Activated CD4-positive, alpha-beta T cell treated with anti-CD3 and anti-CD28 coated beads for 4 hours (primary cell): ENCODE results near the gene MST1.

Experiments
- DNase-seq, 2 donors: peaks; one replicate each; pipeline ENCODE4 v3.0.0-alpha.2; 2020

The MST1 gene

GRCh38 chr3:49689046-49689907 lies at the start of gene MST1, which contains the start of gene RNF123:
TSS of gene MST1 (minus strand) at chr3:49689474. CDS start at chr3:49688691, 783 bp downstream.
TSS of gene RNF123 (plus strand) at chr3:49689557. CDS start at chr3:49691166, 1,609 bp downstream.
- peak; percentile 89 to 90 for DNase-seq

- DNase-seq, result no peak
Measured at GRCh38 chr3:49738067-49738713, 48.9 kb upstream of the MST1 start.

- DNase-seq, result no peak
Measured at GRCh38 chr3:49734752-49735151, 45.5 kb upstream of the MST1 start.

- DNase-seq, result no peak
Measured at GRCh38 chr3:49733551-49733950, 44.3 kb upstream of the MST1 start.

GRCh38 chr3:49732597-49732996 lies 43.3 kb upstream of the MST1 start:
- DNase-seq, result no peak

- DNase-seq, result no peak
Measured at GRCh38 chr3:49729966-49730609, 40.8 kb upstream of the MST1 start.

GRCh38 chr3:49727924-49728361 lies 38.7 kb upstream of the MST1 start:
- no peak for DNase-seq

- DNase-seq, result no peak
Measured at GRCh38 chr3:49727154-49727923, 38.1 kb upstream of the MST1 start.

- DNase-seq, result no peak
Measured at GRCh38 chr3:49725906-49726681, 36.8 kb upstream of the MST1 start.

GRCh38 chr3:49724586-49724985 lies 35.3 kb upstream of the MST1 start:
- DNase-seq, result no peak

- DNase-seq, result peak; percentile 86 to 87
Measured at GRCh38 chr3:49723628-49724551, 34.6 kb upstream of the MST1 start, which contains the start of gene GMPPB. TSS of gene GMPPB (minus strand) at chr3:49723951. CDS start at chr3:49723726, 225 bp downstream.

- peak; percentile 47 to 54 for DNase-seq
Measured at GRCh38 chr3:49723296-49723627, 34.0 kb upstream of the MST1 start.

- no peak for DNase-seq
Measured at GRCh38 chr3:49722896-49723295, 33.6 kb upstream of the MST1 start.

- no peak for DNase-seq
Measured at GRCh38 chr3:49721896-49722781, 32.9 kb upstream of the MST1 start.

- DNase-seq, result no peak
Measured at GRCh38 chr3:49721596-49721895, 32.3 kb upstream of the MST1 start.

GRCh38 chr3:49720855-49721595 lies 31.8 kb upstream of the MST1 start:
- DNase-seq, result no peak

- peak; percentile 88 for DNase-seq
Measured at GRCh38 chr3:49719214-49719884, 30.1 kb upstream of the MST1 start, which contains the start of gene AMIGO3. TSS of gene AMIGO3 (minus strand) at chr3:49719684. CDS start at chr3:49719465, 219 bp downstream.

GRCh38 chr3:49718858-49719213 lies 29.6 kb upstream of the MST1 start:
- DNase-seq, result no peak
